Endothelial cell of umbilical vein (primary cell): ENCODE results near the gene WNT16. TPM values are rescaled to one million over a fixed set of nuclear protein-coding genes. Genes with fewer than 3 reads are reported as not detected.

Experiments
- BruUV-seq: library from RNA; stranded (reverse); fragments of 400-500 nt; replicated peaks from 2 replicates; lab custom pipeline; 2021; lab: Mats Ljungman, UMichigan
- CTCF ChIA-PET: fragments of 300-600, 350-600 bp; sonication (Branson Sonifier 250); formaldehyde crosslinking; loops from one replicate; lab custom pipeline; 2021; ENCODE audit warnings: antibody characterized with exemption, inconsistent platforms; lab: Charles Lee
- POLR2A ChIA-PET: fragments of 300-600, 350-600 bp; sonication (Branson Sonifier 250); formaldehyde crosslinking; loops from one replicate; lab custom pipeline; 2021; ENCODE audit warnings: antibody characterized with exemption, inconsistent platforms; lab: Charles Lee
- DNase-seq: peaks from one replicate; pipeline ENCODE4 v3.0.0-alpha.2; 2011; ENCODE audit warnings: low read depth, low spot score
- FAIRE-seq: peaks from 2 replicates; lab custom pipeline; 2011; peaks lifted over from hg19 to GRCh38; lab: Jason Lieb, UNC
- H2AFZ ChIP-seq: 2 replicates; pipeline ENCODE4 v1.6.0; 2012; ENCODE audit warnings: low read depth, low read length, control low read depth, inconsistent platforms
- H3K27ac ChIP-seq: 2 replicates; pipeline ENCODE4 v1.5.1; 2011; ENCODE audit warnings: low read depth, mild to moderate bottlenecking, control low read depth, low read length, moderate library complexity; ENCODE audit not compliant: insufficient read depth
- H3K27me3 ChIP-seq, 2 experiments: 2 replicates each; pipeline versions ENCODE4 v1.6.0 to v1.6.1; 2011; ENCODE audit warnings: low read length in 2 of 2, mixed read lengths in 1 of 2; ENCODE audit not compliant: control insufficient read depth in 2 of 2, insufficient read depth in 2 of 2
- H3K36me3 ChIP-seq, 2 experiments: 2 replicates in 1 of 2; 3 replicates in 1 of 2; pipeline ENCODE4 v1.5.1; 2011; ENCODE audit warnings: low read length in 2 of 2, mild to moderate bottlenecking in 1 of 2, moderate library complexity in 1 of 2; ENCODE audit not compliant: control insufficient read depth in 2 of 2, insufficient read depth in 2 of 2; ENCODE audit errors: extremely low read depth in 1 of 2
- H3K4me1 ChIP-seq: 3 replicates; pipeline ENCODE4 v1.5.1; 2011; ENCODE audit warnings: mild to moderate bottlenecking, low read length; ENCODE audit not compliant: control insufficient read depth, insufficient read depth; ENCODE audit errors: extremely low read depth
- H3K4me2 ChIP-seq: 2 replicates; pipeline ENCODE4 v1.6.1; 2011; ENCODE audit warnings: low read length, control low read depth, mixed read lengths; ENCODE audit not compliant: insufficient read depth
- H3K4me3 ChIP-seq, 3 experiments: fragments of 200-600 bp in 1 of 3; sonication (generic), shearing (Covaris generic) in 1 of 3; replicated peaks in 1 of 3; 2 replicates each; pipeline ENCODE4 v1.5.1; 2011 to 2016; ENCODE audit warnings: control low read depth in 3 of 3, low read length in 3 of 3, mild to moderate bottlenecking in 2 of 3, inconsistent platforms in 1 of 3, low read depth in 1 of 3, moderate library complexity in 1 of 3; ENCODE audit not compliant: insufficient read depth in 1 of 3
- H3K79me2 ChIP-seq: 2 replicates; pipeline ENCODE4 v1.6.0; 2012; ENCODE audit warnings: low read length, inconsistent platforms; ENCODE audit not compliant: control insufficient read depth, insufficient read depth
- H3K9ac ChIP-seq: replicated peaks from 2 replicates; pipeline ENCODE3; 2011; ENCODE audit warnings: low read length, control low read depth; ENCODE audit not compliant: insufficient read depth; ENCODE audit errors: extremely low read depth
- H3K9me1 ChIP-seq: replicated peaks from 3 replicates; pipeline ENCODE4 v1.6.0; 2011; ENCODE audit warnings: mild to moderate bottlenecking, low read length; ENCODE audit not compliant: control insufficient read depth, insufficient read depth; ENCODE audit errors: extremely low read depth
- H3K9me3 ChIP-seq: replicated peaks from 2 replicates; pipeline ENCODE4 v1.5.1; 2012; ENCODE audit warnings: low read length, inconsistent platforms; ENCODE audit not compliant: control insufficient read depth, insufficient read depth
- H4K20me1 ChIP-seq: replicated peaks from 2 replicates; pipeline ENCODE3; 2011; ENCODE audit warnings: mild to moderate bottlenecking, low read length; ENCODE audit not compliant: control insufficient read depth, insufficient read depth; ENCODE audit errors: extremely low read depth
- EZH2 ChIP-seq: IDR thresholded peaks from 2 replicates; pipeline ENCODE4 v1.6.1; 2012; ENCODE audit warnings: borderline replicate concordance, low read depth, mild to moderate bottlenecking, moderate library complexity, low read length, inconsistent platforms; ENCODE audit not compliant: severe bottlenecking
- FOS ChIP-seq: IDR thresholded peaks from 2 replicates; pipeline ENCODE4 v1.6.1; 2011; ENCODE audit warnings: mild to moderate bottlenecking, low read length, moderate library complexity, borderline replicate concordance; ENCODE audit not compliant: insufficient read depth
- GATA2 ChIP-seq: IDR thresholded peaks from 2 replicates; pipeline ENCODE4 v1.7.0; 2011; ENCODE audit warnings: low read depth, mild to moderate bottlenecking, moderate library complexity, mixed read lengths, low read length; ENCODE audit not compliant: insufficient read length, insufficient read depth
- JUN ChIP-seq: IDR thresholded peaks from 2 replicates; pipeline ENCODE4 v1.6.1; 2011; ENCODE audit warnings: borderline replicate concordance, low read depth; ENCODE audit not compliant: insufficient read length, insufficient read depth
- MYC ChIP-seq: IDR thresholded peaks from one replicate; pipeline ENCODE4 v1.6.1; 2011; ENCODE audit warnings: mild to moderate bottlenecking, low read depth, low read length
- POLR2A ChIP-seq: IDR thresholded peaks from 2 replicates; pipeline ENCODE4 v1.6.1; 2012; ENCODE audit warnings: low read depth, mild to moderate bottlenecking, control low read depth, low read length
- POLR2AphosphoS5 ChIP-seq: IDR thresholded peaks from 2 replicates; pipeline ENCODE4 v1.6.1; 2012; ENCODE audit warnings: low read depth, mild to moderate bottlenecking, control low read depth, low read length, moderate library complexity; ENCODE audit not compliant: insufficient read depth
- dilution Hi-C: fragments of 300-500 bp; cut with MboI; formaldehyde crosslinking; loops from one replicate; pipeline ENCODE4 v1.15.0; 2019; ENCODE audit warnings: low sequenced_read_pairs; ENCODE audit not compliant: extremely low pct_ligation_motif_present
- intact Hi-C: fragments of 100-400 bp; cut with micrococcal nuclease; formaldehyde crosslinking; loops from one replicate; pipeline ENCODE4 v1.10.0; 2022
- polyA plus RNA-seq, 4 experiments: library from polyadenylated mRNA; depleted of rRNA in 3 of 4; stranded (reverse) in 3 of 4; unstranded in 1 of 4; fragments of >200 nt; gene quantifications; 2 replicates each; pipeline versions ENCODE4 v1.2.1 to v1.2.3, GENCODE V29; 2011 to 2012; ENCODE audit warnings: missing spikeins in 1 of 4
- total RNA-seq: library from RNA; stranded (reverse); gene quantifications from 2 replicates; pipeline ENCODE4 v1.2.3, GENCODE V29; 2021
- TF ChIP-seq, protein P1 (sequence below): IDR thresholded peaks from 2 replicates; pipeline ENCODE4 v1.6.1; 2011; ENCODE audit not compliant: insufficient read depth, insufficient read length
- TF ChIP-seq, protein P2 (sequence below), 2 donors: IDR thresholded peaks; 1 replicate in 1 of 2; 2 replicates in 1 of 2; pipeline ENCODE4 v1.5.1; 2011; ENCODE audit warnings: low read length in 2 of 2, mild to moderate bottlenecking in 2 of 2, moderate library complexity in 2 of 2, control low read depth in 1 of 2, inconsistent platforms in 1 of 2, low read depth in 1 of 2; ENCODE audit not compliant: insufficient read depth in 1 of 2; ENCODE audit errors: extremely low read depth in 1 of 2

Gene WNT16
- total and polyA plus RNA-seq, 2 donors (not counting 3 experiments of a cell fraction or from before 2014, with no cell fraction given): not detected

DNA sequence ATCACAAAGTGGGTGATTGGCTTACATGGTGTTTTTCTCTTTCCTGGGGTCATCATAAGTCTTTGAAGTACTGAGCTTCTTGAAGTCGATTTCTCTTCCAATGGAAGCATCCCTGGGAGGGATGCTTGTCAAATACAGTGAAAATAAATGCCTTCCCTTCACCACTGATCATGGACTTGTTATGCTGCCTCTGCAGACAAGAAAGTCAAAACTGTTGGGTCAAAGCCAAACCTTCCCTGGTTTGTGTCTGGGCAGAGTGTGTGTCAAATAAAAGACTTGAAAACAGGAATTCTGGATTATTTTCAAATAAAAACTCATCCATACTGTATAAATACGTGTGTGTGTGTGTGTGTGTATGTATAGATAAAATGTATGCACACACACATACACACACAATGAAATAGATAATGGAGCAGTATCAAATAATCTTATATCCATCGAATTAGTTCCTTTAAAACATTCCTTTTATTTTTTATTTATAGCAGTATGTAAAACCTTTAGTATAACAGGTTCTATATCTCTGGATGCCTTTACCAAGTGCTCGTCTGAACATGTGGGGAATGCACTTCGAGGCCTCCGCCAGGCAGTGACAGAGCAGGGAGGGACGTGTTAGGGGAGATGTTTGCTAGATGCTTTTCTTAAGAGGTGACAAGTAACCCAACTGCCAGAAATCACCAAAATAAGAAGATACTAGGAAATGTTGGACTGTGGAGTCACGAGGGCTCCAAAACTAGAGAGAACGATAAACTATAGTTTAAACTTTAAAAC, 27.2 kb upstream of the WNT16 start:
- no peak for TF ChIP-seq POLR2A
- TF ChIP-seq JUN: no peak
- no peak for TF ChIP-seq MYC
- TF ChIP-seq GATA2: no peak
- no peak for TF ChIP-seq POLR2AphosphoS5
- TF ChIP-seq, protein P1, sequence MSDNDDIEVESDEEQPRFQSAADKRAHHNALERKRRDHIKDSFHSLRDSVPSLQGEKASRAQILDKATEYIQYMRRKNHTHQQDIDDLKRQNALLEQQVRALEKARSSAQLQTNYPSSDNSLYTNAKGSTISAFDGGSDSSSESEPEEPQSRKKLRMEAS: no peak
- TF ChIP-seq FOS: no peak
- TF ChIP-seq, protein P2, sequence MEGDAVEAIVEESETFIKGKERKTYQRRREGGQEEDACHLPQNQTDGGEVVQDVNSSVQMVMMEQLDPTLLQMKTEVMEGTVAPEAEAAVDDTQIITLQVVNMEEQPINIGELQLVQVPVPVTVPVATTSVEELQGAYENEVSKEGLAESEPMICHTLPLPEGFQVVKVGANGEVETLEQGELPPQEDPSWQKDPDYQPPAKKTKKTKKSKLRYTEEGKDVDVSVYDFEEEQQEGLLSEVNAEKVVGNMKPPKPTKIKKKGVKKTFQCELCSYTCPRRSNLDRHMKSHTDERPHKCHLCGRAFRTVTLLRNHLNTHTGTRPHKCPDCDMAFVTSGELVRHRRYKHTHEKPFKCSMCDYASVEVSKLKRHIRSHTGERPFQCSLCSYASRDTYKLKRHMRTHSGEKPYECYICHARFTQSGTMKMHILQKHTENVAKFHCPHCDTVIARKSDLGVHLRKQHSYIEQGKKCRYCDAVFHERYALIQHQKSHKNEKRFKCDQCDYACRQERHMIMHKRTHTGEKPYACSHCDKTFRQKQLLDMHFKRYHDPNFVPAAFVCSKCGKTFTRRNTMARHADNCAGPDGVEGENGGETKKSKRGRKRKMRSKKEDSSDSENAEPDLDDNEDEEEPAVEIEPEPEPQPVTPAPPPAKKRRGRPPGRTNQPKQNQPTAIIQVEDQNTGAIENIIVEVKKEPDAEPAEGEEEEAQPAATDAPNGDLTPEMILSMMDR (IDR thresholded peaks at IDR 0.05; ENCODE audit: extremely low read depth in 1 of 2, insufficient read depth in 1 of 2, low read depth in 1 of 2, low read length in 2 of 2): no peak
- TF ChIP-seq EZH2: no peak
- intact Hi-C loops (no loop called here), dilution Hi-C loops (no loop called here)
- Histone ChIP-seq H4K20me1 (no peaks in the 10 kb centered on the region), H2AFZ (no peak overlapping the region), H3K4me2 (no peak overlapping the region), H3K9me3 (no peaks in the 10 kb centered on the region), H3K27me3 (peaks cover 0 to 2% of the 10 kb centered on the region in 2 experiments), H3K4me3 (no peak overlapping the region), H3K9ac (no peak overlapping the region), H3K9me1 (no peaks in the 10 kb centered on the region), H3K4me1 (no peaks in the 10 kb centered on the region), H3K36me3 (no peaks in the 10 kb centered on the region), H3K79me2 (no peaks in the 10 kb centered on the region), H3K27ac (no peak overlapping the region)
- no TSS peak for BruUV-seq
- DNase-seq (no peak), FAIRE-seq (no peak)
- POLR2A ChIA-PET: no interaction called here
- CTCF ChIA-PET: no interaction called here
